Endothelial cell of umbilical vein (primary cell): ENCODE data around the gene FYB1. TPM values are rescaled to one million over a fixed set of nuclear protein-coding genes. Genes with fewer than 3 reads are reported as not detected.

Source experiments
- BruUV-seq: library from RNA; stranded (reverse); fragments of 400-500 nt; replicated peaks from 2 replicates; lab custom pipeline; 2021; lab: Mats Ljungman, UMichigan
- CTCF ChIA-PET: fragments of 300-600, 350-600 bp; sonication (Branson Sonifier 250); formaldehyde crosslinking; loops from one replicate; lab custom pipeline; 2021; ENCODE audit warnings: antibody characterized with exemption, inconsistent platforms; lab: Charles Lee
- POLR2A ChIA-PET: fragments of 300-600, 350-600 bp; sonication (Branson Sonifier 250); formaldehyde crosslinking; loops from one replicate; lab custom pipeline; 2021; ENCODE audit warnings: antibody characterized with exemption, inconsistent platforms; lab: Charles Lee
- DNase-seq: peaks from one replicate; pipeline ENCODE4 v3.0.0-alpha.2; 2011; ENCODE audit warnings: low read depth, low spot score
- FAIRE-seq: peaks from 2 replicates; lab custom pipeline; 2011; peaks lifted over from hg19 to GRCh38; lab: Jason Lieb, UNC
- H2AFZ ChIP-seq: 2 replicates; pipeline ENCODE4 v1.6.0; 2012; ENCODE audit warnings: low read depth, low read length, control low read depth, inconsistent platforms
- H3K27ac ChIP-seq: 2 replicates; pipeline ENCODE4 v1.5.1; 2011; ENCODE audit warnings: low read depth, mild to moderate bottlenecking, control low read depth, low read length, moderate library complexity; ENCODE audit not compliant: insufficient read depth
- H3K27me3 ChIP-seq, 2 experiments: 2 replicates each; pipeline versions ENCODE4 v1.6.0 to v1.6.1; 2011; ENCODE audit warnings: low read length in 2 of 2, mixed read lengths in 1 of 2; ENCODE audit not compliant: control insufficient read depth in 2 of 2, insufficient read depth in 2 of 2
- H3K36me3 ChIP-seq, 2 experiments: 2 replicates in 1 of 2; 3 replicates in 1 of 2; pipeline ENCODE4 v1.5.1; 2011; ENCODE audit warnings: low read length in 2 of 2, mild to moderate bottlenecking in 1 of 2, moderate library complexity in 1 of 2; ENCODE audit not compliant: control insufficient read depth in 2 of 2, insufficient read depth in 2 of 2; ENCODE audit errors: extremely low read depth in 1 of 2
- H3K4me1 ChIP-seq: 3 replicates; pipeline ENCODE4 v1.5.1; 2011; ENCODE audit warnings: mild to moderate bottlenecking, low read length; ENCODE audit not compliant: control insufficient read depth, insufficient read depth; ENCODE audit errors: extremely low read depth
- H3K4me2 ChIP-seq: 2 replicates; pipeline ENCODE4 v1.6.1; 2011; ENCODE audit warnings: low read length, control low read depth, mixed read lengths; ENCODE audit not compliant: insufficient read depth
- H3K4me3 ChIP-seq, 3 experiments: fragments of 200-600 bp in 1 of 3; sonication (generic), shearing (Covaris generic) in 1 of 3; replicated peaks in 1 of 3; 2 replicates each; pipeline ENCODE4 v1.5.1; 2011 to 2016; ENCODE audit warnings: control low read depth in 3 of 3, low read length in 3 of 3, mild to moderate bottlenecking in 2 of 3, inconsistent platforms in 1 of 3, low read depth in 1 of 3, moderate library complexity in 1 of 3; ENCODE audit not compliant: insufficient read depth in 1 of 3
- H3K79me2 ChIP-seq: 2 replicates; pipeline ENCODE4 v1.6.0; 2012; ENCODE audit warnings: low read length, inconsistent platforms; ENCODE audit not compliant: control insufficient read depth, insufficient read depth
- H3K9ac ChIP-seq: replicated peaks from 2 replicates; pipeline ENCODE3; 2011; ENCODE audit warnings: low read length, control low read depth; ENCODE audit not compliant: insufficient read depth; ENCODE audit errors: extremely low read depth
- H3K9me1 ChIP-seq: replicated peaks from 3 replicates; pipeline ENCODE4 v1.6.0; 2011; ENCODE audit warnings: mild to moderate bottlenecking, low read length; ENCODE audit not compliant: control insufficient read depth, insufficient read depth; ENCODE audit errors: extremely low read depth
- H3K9me3 ChIP-seq: replicated peaks from 2 replicates; pipeline ENCODE4 v1.5.1; 2012; ENCODE audit warnings: low read length, inconsistent platforms; ENCODE audit not compliant: control insufficient read depth, insufficient read depth
- H4K20me1 ChIP-seq: replicated peaks from 2 replicates; pipeline ENCODE3; 2011; ENCODE audit warnings: mild to moderate bottlenecking, low read length; ENCODE audit not compliant: control insufficient read depth, insufficient read depth; ENCODE audit errors: extremely low read depth
- EZH2 ChIP-seq: IDR thresholded peaks from 2 replicates; pipeline ENCODE4 v1.6.1; 2012; ENCODE audit warnings: borderline replicate concordance, low read depth, mild to moderate bottlenecking, moderate library complexity, low read length, inconsistent platforms; ENCODE audit not compliant: severe bottlenecking
- FOS ChIP-seq: IDR thresholded peaks from 2 replicates; pipeline ENCODE4 v1.6.1; 2011; ENCODE audit warnings: mild to moderate bottlenecking, low read length, moderate library complexity, borderline replicate concordance; ENCODE audit not compliant: insufficient read depth
- GATA2 ChIP-seq: IDR thresholded peaks from 2 replicates; pipeline ENCODE4 v1.7.0; 2011; ENCODE audit warnings: low read depth, mild to moderate bottlenecking, moderate library complexity, mixed read lengths, low read length; ENCODE audit not compliant: insufficient read length, insufficient read depth
- JUN ChIP-seq: IDR thresholded peaks from 2 replicates; pipeline ENCODE4 v1.6.1; 2011; ENCODE audit warnings: borderline replicate concordance, low read depth; ENCODE audit not compliant: insufficient read length, insufficient read depth
- MYC ChIP-seq: IDR thresholded peaks from one replicate; pipeline ENCODE4 v1.6.1; 2011; ENCODE audit warnings: mild to moderate bottlenecking, low read depth, low read length
- POLR2A ChIP-seq: IDR thresholded peaks from 2 replicates; pipeline ENCODE4 v1.6.1; 2012; ENCODE audit warnings: low read depth, mild to moderate bottlenecking, control low read depth, low read length
- POLR2AphosphoS5 ChIP-seq: IDR thresholded peaks from 2 replicates; pipeline ENCODE4 v1.6.1; 2012; ENCODE audit warnings: low read depth, mild to moderate bottlenecking, control low read depth, low read length, moderate library complexity; ENCODE audit not compliant: insufficient read depth
- dilution Hi-C: fragments of 300-500 bp; cut with MboI; formaldehyde crosslinking; loops from one replicate; pipeline ENCODE4 v1.15.0; 2019; ENCODE audit warnings: low sequenced_read_pairs; ENCODE audit not compliant: extremely low pct_ligation_motif_present
- intact Hi-C: fragments of 100-400 bp; cut with micrococcal nuclease; formaldehyde crosslinking; loops from one replicate; pipeline ENCODE4 v1.10.0; 2022
- polyA plus RNA-seq, 4 experiments: library from polyadenylated mRNA; depleted of rRNA in 3 of 4; stranded (reverse) in 3 of 4; unstranded in 1 of 4; fragments of >200 nt; gene quantifications; 2 replicates each; pipeline versions ENCODE4 v1.2.1 to v1.2.3, GENCODE V29; 2011 to 2012; ENCODE audit warnings: missing spikeins in 1 of 4
- total RNA-seq: library from RNA; stranded (reverse); gene quantifications from 2 replicates; pipeline ENCODE4 v1.2.3, GENCODE V29; 2021
- TF ChIP-seq, protein P1 (sequence below), 2 donors: IDR thresholded peaks; 1 replicate in 1 of 2; 2 replicates in 1 of 2; pipeline ENCODE4 v1.5.1; 2011; ENCODE audit warnings: low read length in 2 of 2, mild to moderate bottlenecking in 2 of 2, moderate library complexity in 2 of 2, control low read depth in 1 of 2, inconsistent platforms in 1 of 2, low read depth in 1 of 2; ENCODE audit not compliant: insufficient read depth in 1 of 2; ENCODE audit errors: extremely low read depth in 1 of 2
- TF ChIP-seq, protein P2 (sequence below): IDR thresholded peaks from 2 replicates; pipeline ENCODE4 v1.6.1; 2011; ENCODE audit not compliant: insufficient read depth, insufficient read length

FYB1 gene
- total and polyA plus RNA-seq, 2 donors (not counting 3 experiments of a cell fraction or from before 2014, with no cell fraction given), result 0.44 TPM; not detected in 1

DNA sequence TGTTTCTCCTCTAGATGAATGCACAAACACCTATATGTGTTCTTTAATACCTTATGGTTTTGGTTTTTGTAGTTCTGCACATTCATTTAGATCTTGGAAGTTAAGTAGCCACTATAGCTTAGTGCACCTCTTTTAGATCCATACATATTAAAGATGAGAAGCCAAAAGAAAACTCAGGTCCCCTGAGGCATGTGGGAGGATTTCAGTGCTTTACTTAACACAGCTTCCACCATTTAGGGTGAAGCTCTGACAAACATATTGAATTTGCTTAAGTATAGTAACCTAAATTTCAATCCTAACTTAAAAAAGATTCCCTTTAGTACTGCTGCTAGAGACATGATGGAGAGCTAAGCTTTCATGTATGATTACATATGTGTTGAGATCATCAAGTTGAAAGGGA lies 119.5 kb downstream of the FYB1 start:
- Histone ChIP-seq H3K27ac (no peak overlapping the region), H3K9me3 (no peaks in the 10 kb centered on the region), H3K4me3 (no peak overlapping the region), H3K4me1 (peaks cover 20% of the 10 kb centered on the region), H3K9me1 (no peaks in the 10 kb centered on the region), H3K36me3 (no peaks in the 10 kb centered on the region), H2AFZ (no peak overlapping the region), H4K20me1 (no peaks in the 10 kb centered on the region), H3K79me2 (no peaks in the 10 kb centered on the region), H3K4me2 (no peak overlapping the region), H3K9ac (no peak overlapping the region), H3K27me3 (no peaks in the 10 kb centered on the region)
- POLR2A ChIA-PET, result no interaction called here
- FAIRE-seq, result no peak
- TF ChIP-seq FOS (no peak), JUN (no peak), POLR2AphosphoS5 (no peak), POLR2A (no peak), MYC (no peak), GATA2 (no peak), EZH2 (no peak)
- TF ChIP-seq, protein P1, sequence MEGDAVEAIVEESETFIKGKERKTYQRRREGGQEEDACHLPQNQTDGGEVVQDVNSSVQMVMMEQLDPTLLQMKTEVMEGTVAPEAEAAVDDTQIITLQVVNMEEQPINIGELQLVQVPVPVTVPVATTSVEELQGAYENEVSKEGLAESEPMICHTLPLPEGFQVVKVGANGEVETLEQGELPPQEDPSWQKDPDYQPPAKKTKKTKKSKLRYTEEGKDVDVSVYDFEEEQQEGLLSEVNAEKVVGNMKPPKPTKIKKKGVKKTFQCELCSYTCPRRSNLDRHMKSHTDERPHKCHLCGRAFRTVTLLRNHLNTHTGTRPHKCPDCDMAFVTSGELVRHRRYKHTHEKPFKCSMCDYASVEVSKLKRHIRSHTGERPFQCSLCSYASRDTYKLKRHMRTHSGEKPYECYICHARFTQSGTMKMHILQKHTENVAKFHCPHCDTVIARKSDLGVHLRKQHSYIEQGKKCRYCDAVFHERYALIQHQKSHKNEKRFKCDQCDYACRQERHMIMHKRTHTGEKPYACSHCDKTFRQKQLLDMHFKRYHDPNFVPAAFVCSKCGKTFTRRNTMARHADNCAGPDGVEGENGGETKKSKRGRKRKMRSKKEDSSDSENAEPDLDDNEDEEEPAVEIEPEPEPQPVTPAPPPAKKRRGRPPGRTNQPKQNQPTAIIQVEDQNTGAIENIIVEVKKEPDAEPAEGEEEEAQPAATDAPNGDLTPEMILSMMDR (IDR thresholded peaks at IDR 0.05; ENCODE audit: extremely low read depth in 1 of 2, insufficient read depth in 1 of 2, low read depth in 1 of 2, low read length in 2 of 2), result no peak
- TF ChIP-seq, protein P2, sequence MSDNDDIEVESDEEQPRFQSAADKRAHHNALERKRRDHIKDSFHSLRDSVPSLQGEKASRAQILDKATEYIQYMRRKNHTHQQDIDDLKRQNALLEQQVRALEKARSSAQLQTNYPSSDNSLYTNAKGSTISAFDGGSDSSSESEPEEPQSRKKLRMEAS, result no peak
- no peak for DNase-seq
- no TSS peak for BruUV-seq
- dilution Hi-C loops (no loop called here), intact Hi-C loops (no loop called here)
- CTCF ChIA-PET, result interaction anchor here (1.1 to 4.9 kb wide), 3 partner anchors 10 to 28 kb away, joined by 4 to 38 read pairs (median 4); no protein-coding TSS in a partner anchor
